ENCODE data around the gene LRRC28.

LRRC28 gene

DNA sequence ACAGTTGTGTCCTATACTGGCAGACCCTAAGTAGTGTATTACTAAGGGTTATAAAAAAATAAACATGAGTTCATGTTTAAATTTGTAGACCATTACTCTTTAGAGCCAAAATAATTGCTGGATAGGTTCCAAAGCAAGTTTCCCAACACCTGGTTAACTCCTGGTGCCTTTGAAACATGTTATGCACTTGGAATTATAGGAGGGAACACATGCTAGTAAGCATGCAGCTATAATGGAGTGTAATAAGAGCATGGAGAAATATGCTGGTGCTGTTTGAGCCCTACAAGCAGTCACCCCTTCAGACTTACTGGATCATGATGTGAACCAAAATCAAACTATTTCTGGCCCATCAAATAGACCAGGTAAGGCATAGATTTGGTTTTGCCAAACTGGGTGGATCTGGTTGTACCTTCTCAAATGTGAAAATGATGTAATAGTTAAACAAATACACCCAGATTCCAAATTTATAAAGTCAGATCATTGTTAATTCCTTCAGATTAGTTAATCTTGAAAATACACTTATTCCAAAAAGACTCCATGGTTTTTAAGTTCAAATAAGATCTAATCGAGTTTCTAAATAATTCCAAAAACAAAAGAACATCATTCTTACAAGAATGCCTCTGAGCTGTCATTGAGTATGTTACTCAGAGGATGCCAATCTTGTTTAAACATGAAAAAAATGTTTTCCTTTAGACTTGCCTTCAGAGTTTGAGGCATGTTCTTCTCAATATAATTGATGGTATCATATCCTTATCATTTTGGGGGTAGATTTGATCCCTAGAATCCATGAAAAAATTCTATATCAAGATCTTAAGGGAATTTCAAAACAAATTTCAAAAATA, 69.3 kb downstream of the LRRC28 start:
- Histone ChIP-seq H3K9me3 (ENCODE audit: control insufficient read depth, low read length) (no peaks in the 10 kb centered on the region), H3K4me3 (ENCODE audit: low read depth, low read length) (no peak overlapping the region), H3K36me3 (ENCODE audit: control insufficient read depth, insufficient read depth, low read length) (no peaks in the 10 kb centered on the region), H3K4me2 (ENCODE audit: low read length) (no peak overlapping the region), H3K27ac (no peak overlapping the region), H2AFZ (no peak overlapping the region), H3K4me1 (no peaks in the 10 kb centered on the region), H3K27me3 (ENCODE audit: control insufficient read depth, insufficient read depth, low read length) (no peaks in the 10 kb centered on the region), H3K9ac (no peak overlapping the region), H3K79me2 (no peaks in the 10 kb centered on the region)
- TF ChIP-seq, protein P1, sequence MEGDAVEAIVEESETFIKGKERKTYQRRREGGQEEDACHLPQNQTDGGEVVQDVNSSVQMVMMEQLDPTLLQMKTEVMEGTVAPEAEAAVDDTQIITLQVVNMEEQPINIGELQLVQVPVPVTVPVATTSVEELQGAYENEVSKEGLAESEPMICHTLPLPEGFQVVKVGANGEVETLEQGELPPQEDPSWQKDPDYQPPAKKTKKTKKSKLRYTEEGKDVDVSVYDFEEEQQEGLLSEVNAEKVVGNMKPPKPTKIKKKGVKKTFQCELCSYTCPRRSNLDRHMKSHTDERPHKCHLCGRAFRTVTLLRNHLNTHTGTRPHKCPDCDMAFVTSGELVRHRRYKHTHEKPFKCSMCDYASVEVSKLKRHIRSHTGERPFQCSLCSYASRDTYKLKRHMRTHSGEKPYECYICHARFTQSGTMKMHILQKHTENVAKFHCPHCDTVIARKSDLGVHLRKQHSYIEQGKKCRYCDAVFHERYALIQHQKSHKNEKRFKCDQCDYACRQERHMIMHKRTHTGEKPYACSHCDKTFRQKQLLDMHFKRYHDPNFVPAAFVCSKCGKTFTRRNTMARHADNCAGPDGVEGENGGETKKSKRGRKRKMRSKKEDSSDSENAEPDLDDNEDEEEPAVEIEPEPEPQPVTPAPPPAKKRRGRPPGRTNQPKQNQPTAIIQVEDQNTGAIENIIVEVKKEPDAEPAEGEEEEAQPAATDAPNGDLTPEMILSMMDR (IDR thresholded peaks at IDR 0.05): no peak

DNA sequence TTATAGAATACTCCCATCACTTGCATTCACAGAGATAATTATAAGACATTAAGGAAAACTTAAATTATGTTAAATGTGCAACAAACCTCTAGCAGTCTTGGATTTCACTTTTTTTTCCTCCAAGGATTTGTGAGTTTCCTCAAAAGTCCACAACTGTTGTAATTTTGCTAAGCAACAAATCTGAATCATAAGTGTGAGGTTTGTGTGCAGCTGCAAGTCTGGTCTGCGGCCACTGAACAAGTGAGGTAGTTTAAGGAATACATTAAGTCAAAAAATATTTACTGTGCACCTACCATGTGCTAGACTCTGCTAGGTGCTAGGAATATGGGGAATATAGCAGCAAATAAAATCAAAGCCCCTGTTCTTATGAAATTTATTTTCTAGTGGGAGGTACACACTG, 70.2 kb downstream of the LRRC28 start:
- Histone ChIP-seq H3K27ac (no peak overlapping the region), H3K36me3 (ENCODE audit: control insufficient read depth, insufficient read depth, low read length) (no peaks in the 10 kb centered on the region), H2AFZ (no peak overlapping the region), H3K9ac (no peak overlapping the region), H3K4me2 (ENCODE audit: low read length) (no peak overlapping the region), H3K4me3 (ENCODE audit: low read depth, low read length) (no peak overlapping the region), H3K4me1 (no peaks in the 10 kb centered on the region), H3K9me3 (ENCODE audit: control insufficient read depth, low read length) (no peaks in the 10 kb centered on the region), H3K79me2 (no peaks in the 10 kb centered on the region), H3K27me3 (ENCODE audit: control insufficient read depth, insufficient read depth, low read length) (no peaks in the 10 kb centered on the region)
- TF ChIP-seq, protein P1 (IDR thresholded peaks at IDR 0.05): no peak

DNA sequence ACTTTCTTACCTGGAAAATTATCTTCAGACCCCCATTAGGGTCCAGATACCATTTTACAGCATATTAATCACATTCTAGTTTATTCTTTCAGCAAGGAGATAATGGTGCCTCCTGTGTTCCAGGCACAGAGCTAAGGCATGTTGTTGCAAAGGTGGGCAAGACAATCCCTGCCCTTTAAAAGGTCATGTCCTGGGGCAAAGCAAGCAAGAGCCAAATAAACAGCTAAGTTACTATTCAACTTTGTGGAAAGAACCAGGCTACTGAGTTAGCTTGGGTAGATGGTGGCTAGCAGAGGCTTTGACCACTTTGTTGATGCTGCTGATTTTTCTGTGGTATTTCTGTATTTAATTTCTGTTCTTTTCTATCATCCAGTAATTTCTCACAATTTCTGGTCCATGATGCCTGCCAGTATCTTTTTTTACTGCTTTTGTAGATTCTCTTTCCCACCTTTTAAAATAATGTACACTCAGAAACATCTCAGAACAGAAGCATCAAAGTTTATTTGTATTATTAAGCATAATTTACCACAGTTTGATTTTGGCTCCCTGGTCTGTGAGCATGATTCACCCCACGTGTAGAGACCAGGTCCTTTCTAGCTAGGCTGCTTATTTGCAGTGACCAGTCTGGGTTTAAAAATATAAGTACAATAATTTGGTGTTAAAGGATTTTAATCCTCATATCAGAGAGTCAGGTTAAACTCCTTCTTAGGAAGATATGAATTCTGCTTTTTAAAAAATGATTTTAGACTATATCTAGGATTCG, 71.5 kb downstream of the LRRC28 start:
- Histone ChIP-seq H3K9ac (no peak overlapping the region), H3K36me3 (ENCODE audit: control insufficient read depth, insufficient read depth, low read length) (no peaks in the 10 kb centered on the region), H3K9me3 (ENCODE audit: control insufficient read depth, low read length) (no peaks in the 10 kb centered on the region), H3K27ac (no peak overlapping the region), H3K4me1 (no peaks in the 10 kb centered on the region), H3K4me3 (ENCODE audit: low read depth, low read length) (no peak overlapping the region), H3K4me2 (ENCODE audit: low read length) (no peak overlapping the region), H3K27me3 (ENCODE audit: control insufficient read depth, insufficient read depth, low read length) (no peaks in the 10 kb centered on the region), H3K79me2 (no peaks in the 10 kb centered on the region), H2AFZ (no peak overlapping the region)
- TF ChIP-seq, protein P1 (IDR thresholded peaks at IDR 0.05): no peak

DNA sequence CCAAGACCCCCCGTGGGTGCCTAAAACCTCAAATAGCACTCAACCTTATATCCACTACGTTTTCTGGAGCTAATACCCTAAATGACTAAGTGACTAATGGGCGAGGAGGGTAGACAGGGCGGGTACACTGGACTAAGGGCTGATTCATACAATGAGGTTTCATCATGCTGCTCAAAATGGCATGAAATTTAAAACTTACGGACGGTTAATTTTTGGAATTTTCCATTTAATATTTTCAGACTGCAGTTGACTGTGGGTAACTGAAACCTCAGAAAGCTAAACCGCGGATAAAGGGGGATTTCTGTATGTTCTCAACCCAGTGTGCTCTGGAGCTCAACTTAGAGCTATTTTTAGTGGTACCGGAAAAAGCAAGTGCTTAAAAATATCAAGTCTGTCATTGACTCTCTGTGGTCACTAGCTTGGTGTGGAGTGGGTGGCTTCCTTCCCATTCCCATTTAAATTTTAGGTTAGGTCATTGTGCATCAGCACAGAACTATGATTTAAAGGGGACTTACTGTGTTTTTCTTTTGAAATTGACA, 72.9 kb downstream of the LRRC28 start:
- Histone ChIP-seq H3K27ac (no peak overlapping the region), H3K9ac (no peak overlapping the region), H3K27me3 (ENCODE audit: control insufficient read depth, insufficient read depth, low read length) (no peaks in the 10 kb centered on the region), H2AFZ (no peak overlapping the region), H3K4me3 (ENCODE audit: low read depth, low read length) (no peak overlapping the region), H3K9me3 (ENCODE audit: control insufficient read depth, low read length) (no peaks in the 10 kb centered on the region), H3K4me1 (no peaks in the 10 kb centered on the region), H3K36me3 (ENCODE audit: control insufficient read depth, insufficient read depth, low read length) (no peaks in the 10 kb centered on the region), H3K79me2 (no peaks in the 10 kb centered on the region), H3K4me2 (ENCODE audit: low read length) (no peak overlapping the region)
- TF ChIP-seq, protein P1 (IDR thresholded peaks at IDR 0.05): no peak

Data from parathyroid adenoma (tissue), 2 donors.